HG02840 (cell line): ENCODE data around the gene KIF13A.
A peak's percentile ranks its signal among the peaks of the same experiment; 100 is the strongest.
"Not testable (repeated sequence)": the region's sequence is repeated elsewhere in the genome, so short reads cannot be mapped to it uniquely, and the experiment has no call there.

Source experiments
- ATAC-seq: cut with Tn5 transposase; IDR thresholded peaks from one replicate; pipeline ENCODE4 v1.9.1; 2021; ENCODE audit warnings: mild to moderate bottlenecking, moderate library complexity, moderate number of reproducible peaks; ENCODE audit not compliant: unreplicated experiment, low FRiP score

KIF13A gene

GRCh38 chr6:17905611-17906592 lies 81.5 kb downstream of the KIF13A start:
- no peak for ATAC-seq

GRCh38 chr6:17904491-17905120 lies 82.8 kb downstream of the KIF13A start:
- ATAC-seq = no peak

GRCh38 chr6:17902974-17903373 lies 84.5 kb downstream of the KIF13A start:
- ATAC-seq = no peak

- no peak for ATAC-seq
These were observed 85.9 kb downstream of the KIF13A start for GRCh38 chr6:17901493-17901892.

- no peak for ATAC-seq
These were observed 87.4 kb downstream of the KIF13A start for GRCh38 chr6:17900011-17900410.

- no peak for ATAC-seq
These were observed 87.9 kb downstream of the KIF13A start for GRCh38 chr6:17899491-17899890.

GRCh38 chr6:17897681-17898080 lies 89.8 kb downstream of the KIF13A start:
- no peak for ATAC-seq

GRCh38 chr6:17894905-17895304 lies 92.5 kb downstream of the KIF13A start:
- no peak for ATAC-seq

- ATAC-seq = no peak
These were observed 93.2 kb downstream of the KIF13A start for GRCh38 chr6:17894191-17894590.

GRCh38 chr6:17892097-17892686 lies 95.2 kb downstream of the KIF13A start:
- no peak for ATAC-seq

- ATAC-seq = no peak
These were observed 97.1 kb downstream of the KIF13A start for GRCh38 chr6:17890309-17890708.

GRCh38 chr6:17889777-17890176 lies 97.7 kb downstream of the KIF13A start:
- ATAC-seq = not testable (repeated sequence)

- ATAC-seq = no peak
These were observed 100.5 kb downstream of the KIF13A start for GRCh38 chr6:17886891-17887290.

GRCh38 chr6:17885889-17886576 lies 101.4 kb downstream of the KIF13A start:
- no peak for ATAC-seq

GRCh38 chr6:17884498-17885478 lies 102.6 kb downstream of the KIF13A start:
- peak; percentile 78 for ATAC-seq

- no peak for ATAC-seq
These were observed 103.6 kb downstream of the KIF13A start for GRCh38 chr6:17883665-17884497.

- no peak for ATAC-seq
These were observed 106.2 kb downstream of the KIF13A start for GRCh38 chr6:17881085-17881858.

GRCh38 chr6:17879184-17879583 lies 108.3 kb downstream of the KIF13A start:
- no peak for ATAC-seq
